Nephron (organoid): ENCODE measurements around the gene WBP1L.
A peak's percentile ranks its signal among the peaks of the same experiment; 100 is the strongest.
"Not testable (repeated sequence)": the region's sequence is repeated elsewhere in the genome, so short reads cannot be mapped to it uniquely, and the experiment has no call there.

ENCODE experiments used
- H3K27ac Mint-ChIP-seq, 3 experiments: 2 replicates each; pipeline ENCODE4 v1.8.0; 2020; ENCODE audit warnings: mixed read lengths in 3 of 3, mild to moderate bottlenecking in 2 of 3, moderate library complexity in 1 of 3
- H3K27me3 Mint-ChIP-seq: 2 replicates; pipeline ENCODE4 v1.8.0; 2021; ENCODE audit warnings: low read depth, mild to moderate bottlenecking, moderate library complexity, mixed read lengths
- H3K36me3 Mint-ChIP-seq: 2 replicates; pipeline ENCODE4 v1.8.0; 2020; ENCODE audit warnings: low read depth, mixed read lengths
- H3K4me1 Mint-ChIP-seq: 2 replicates; pipeline ENCODE4 v1.8.0; 2020; ENCODE audit warnings: mixed read lengths
- H3K4me3 Mint-ChIP-seq, 3 experiments: 2 replicates each; pipeline ENCODE4 v1.8.0; 2020; ENCODE audit warnings: mild to moderate bottlenecking in 3 of 3, mixed read lengths in 3 of 3, moderate library complexity in 2 of 3
- H3K9me3 Mint-ChIP-seq: 2 replicates; pipeline ENCODE4 v1.8.0; 2020; ENCODE audit warnings: mixed read lengths
- TF ChIP-seq, protein P1 (sequence below), 3 experiments: fragments of 200-600 bp; sonication (generic); IDR thresholded peaks; one replicate each; pipeline ENCODE4 v1.5.0; 2021; ENCODE audit warnings: antibody characterized with exemption in 3 of 3; ENCODE audit not compliant: unreplicated experiment in 3 of 3

Gene WBP1L

DNA sequence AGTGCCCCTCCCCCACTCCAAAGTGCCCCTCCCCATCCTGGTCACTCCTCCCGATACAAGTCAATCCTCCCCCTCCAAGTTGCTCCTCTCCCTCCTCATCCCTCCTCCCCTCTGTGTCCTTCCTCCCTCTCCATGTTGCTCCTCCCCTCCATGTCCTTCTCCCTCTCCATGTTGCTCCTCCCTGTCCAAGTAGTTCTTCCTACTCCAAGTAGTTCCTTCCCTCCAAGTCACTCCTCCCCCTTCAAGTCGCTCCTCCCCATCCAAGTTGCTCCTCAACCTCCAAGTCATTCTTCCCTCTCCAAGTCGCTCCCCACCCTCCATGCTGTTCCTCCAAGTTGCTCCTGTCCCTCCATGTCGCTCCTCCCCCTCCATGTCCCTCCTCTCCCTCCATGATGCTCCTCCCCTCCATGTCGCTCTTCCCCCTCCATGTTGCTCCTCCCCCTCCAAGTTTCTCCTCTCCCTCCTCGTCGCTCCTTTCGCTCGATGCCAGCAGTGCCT is 8.6 kb upstream of the WBP1L start:
- no peak overlapping the region for H3K4me3 Mint-ChIP-seq
- peaks cover 6% of the 10 kb centered on the region for H3K4me1 Mint-ChIP-seq

DNA sequence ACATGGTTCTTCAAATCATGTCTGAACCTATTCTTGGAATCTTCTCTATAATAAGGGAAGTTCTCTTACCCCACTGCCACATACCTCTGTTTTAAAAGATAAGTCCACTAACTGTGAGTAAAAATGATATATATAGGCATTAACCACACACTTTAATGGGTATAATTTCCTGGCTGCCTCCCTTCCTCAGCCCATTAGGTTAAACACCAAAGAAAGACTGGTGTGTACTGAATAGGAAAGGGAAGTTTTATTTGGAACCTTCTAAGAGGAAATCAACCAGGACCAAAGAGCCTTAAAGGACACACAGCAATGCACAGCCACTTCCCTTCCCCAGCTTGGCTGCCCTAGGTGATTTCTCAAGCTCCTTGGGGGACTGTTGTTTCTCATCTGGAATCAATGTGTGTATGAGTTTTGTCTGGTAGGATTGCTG is 5.0 kb upstream of the WBP1L start:
- Mint-ChIP-seq H3K36me3 (peaks cover 26% of the 10 kb centered on the region), H3K9me3 (no peaks in the 10 kb centered on the region), H3K27ac (peak overlapping the region; percentile 52 to 78 (median 55)), H3K4me3 (no peak overlapping the region), H3K27me3 (no peaks in the 10 kb centered on the region), H3K4me1 (peaks cover 18% of the 10 kb centered on the region)
- TF ChIP-seq, protein P1, sequence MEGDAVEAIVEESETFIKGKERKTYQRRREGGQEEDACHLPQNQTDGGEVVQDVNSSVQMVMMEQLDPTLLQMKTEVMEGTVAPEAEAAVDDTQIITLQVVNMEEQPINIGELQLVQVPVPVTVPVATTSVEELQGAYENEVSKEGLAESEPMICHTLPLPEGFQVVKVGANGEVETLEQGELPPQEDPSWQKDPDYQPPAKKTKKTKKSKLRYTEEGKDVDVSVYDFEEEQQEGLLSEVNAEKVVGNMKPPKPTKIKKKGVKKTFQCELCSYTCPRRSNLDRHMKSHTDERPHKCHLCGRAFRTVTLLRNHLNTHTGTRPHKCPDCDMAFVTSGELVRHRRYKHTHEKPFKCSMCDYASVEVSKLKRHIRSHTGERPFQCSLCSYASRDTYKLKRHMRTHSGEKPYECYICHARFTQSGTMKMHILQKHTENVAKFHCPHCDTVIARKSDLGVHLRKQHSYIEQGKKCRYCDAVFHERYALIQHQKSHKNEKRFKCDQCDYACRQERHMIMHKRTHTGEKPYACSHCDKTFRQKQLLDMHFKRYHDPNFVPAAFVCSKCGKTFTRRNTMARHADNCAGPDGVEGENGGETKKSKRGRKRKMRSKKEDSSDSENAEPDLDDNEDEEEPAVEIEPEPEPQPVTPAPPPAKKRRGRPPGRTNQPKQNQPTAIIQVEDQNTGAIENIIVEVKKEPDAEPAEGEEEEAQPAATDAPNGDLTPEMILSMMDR (IDR thresholded peaks at IDR 0.05; ENCODE audit: unreplicated experiment in 3 of 3), result no peak

More for the DNA sequence above, 8.6 kb upstream of the WBP1L start:
- Mint-ChIP-seq H3K36me3 (peaks cover 38% of the 10 kb centered on the region), H3K9me3 (no peaks in the 10 kb centered on the region), H3K27ac (peak overlapping the region in 1 of 3 experiments; percentile 33), H3K27me3 (no peaks in the 10 kb centered on the region)
- TF ChIP-seq, protein P1 (IDR thresholded peaks at IDR 0.05; ENCODE audit: unreplicated experiment in 3 of 3), result no peak

DNA sequence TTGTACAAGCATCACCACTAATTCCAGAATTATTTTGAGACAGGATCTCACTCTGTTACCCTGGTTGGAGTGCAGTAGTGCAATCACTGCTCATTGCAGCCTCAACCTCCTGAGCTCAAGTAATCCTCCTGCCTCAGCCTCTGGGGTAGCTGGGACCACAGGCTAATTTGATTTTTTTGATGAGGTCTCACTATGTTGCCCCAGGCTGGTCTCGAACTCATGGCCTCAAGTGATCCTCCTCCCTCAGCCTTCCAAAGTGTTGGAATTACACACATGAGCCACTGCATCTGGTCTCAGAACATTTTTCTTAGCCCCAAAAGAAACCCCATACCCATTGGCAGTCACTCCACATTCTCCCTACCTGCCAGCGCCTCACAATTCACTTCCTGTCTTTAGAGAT is 3.5 kb upstream of the WBP1L start:
- no peaks in the 10 kb centered on the region for H3K27me3 Mint-ChIP-seq

DNA sequence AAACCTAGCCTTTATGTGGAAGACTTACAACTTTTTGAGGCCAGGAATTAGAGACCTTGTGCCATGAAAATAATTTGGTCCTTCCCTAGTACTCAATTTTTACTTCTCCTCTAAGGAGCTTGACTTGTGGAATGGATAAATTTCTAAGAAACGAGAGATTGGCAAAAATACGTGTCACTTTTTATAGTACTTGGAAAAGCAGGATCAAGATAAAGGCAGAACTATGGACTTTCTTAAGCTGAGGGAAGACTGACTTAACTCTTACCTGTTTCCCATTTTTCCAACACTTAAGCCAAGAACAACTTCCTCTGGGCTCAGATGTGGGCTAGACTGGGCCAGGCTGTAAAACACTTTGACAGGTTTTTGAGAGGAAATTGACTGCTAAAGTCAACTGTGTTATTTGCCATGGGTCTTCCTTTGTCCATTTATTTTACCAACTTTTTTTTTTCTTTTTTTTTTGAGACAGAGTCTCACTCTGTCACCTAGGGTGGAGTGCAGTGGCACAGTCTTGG is 2.0 kb upstream of the WBP1L start:
- peaks cover 44% of the 10 kb centered on the region for H3K4me1 Mint-ChIP-seq
- H3K36me3 Mint-ChIP-seq, result peaks cover 7% of the 10 kb centered on the region
- H3K27ac Mint-ChIP-seq, result peak overlapping the region in 1 of 3 experiments; percentile 68
- TF ChIP-seq, protein P1 (IDR thresholded peaks at IDR 0.05; ENCODE audit: unreplicated experiment in 3 of 3), result no peak
- no peaks in the 10 kb centered on the region for H3K9me3 Mint-ChIP-seq
- H3K27me3 Mint-ChIP-seq, result no peaks in the 10 kb centered on the region
- H3K4me3 Mint-ChIP-seq, result no peak overlapping the region

More for the DNA sequence above, 3.5 kb upstream of the WBP1L start:
- H3K4me3 Mint-ChIP-seq, result no peak overlapping the region
- TF ChIP-seq, protein P1 (IDR thresholded peaks at IDR 0.05; ENCODE audit: unreplicated experiment in 3 of 3), result no peak
- H3K9me3 Mint-ChIP-seq, result no peaks in the 10 kb centered on the region
- peaks cover 14% of the 10 kb centered on the region for H3K36me3 Mint-ChIP-seq
- peak overlapping the region; percentile 68 to 83 (median 75) for H3K27ac Mint-ChIP-seq
- H3K4me1 Mint-ChIP-seq, result peaks cover 29% of the 10 kb centered on the region

DNA sequence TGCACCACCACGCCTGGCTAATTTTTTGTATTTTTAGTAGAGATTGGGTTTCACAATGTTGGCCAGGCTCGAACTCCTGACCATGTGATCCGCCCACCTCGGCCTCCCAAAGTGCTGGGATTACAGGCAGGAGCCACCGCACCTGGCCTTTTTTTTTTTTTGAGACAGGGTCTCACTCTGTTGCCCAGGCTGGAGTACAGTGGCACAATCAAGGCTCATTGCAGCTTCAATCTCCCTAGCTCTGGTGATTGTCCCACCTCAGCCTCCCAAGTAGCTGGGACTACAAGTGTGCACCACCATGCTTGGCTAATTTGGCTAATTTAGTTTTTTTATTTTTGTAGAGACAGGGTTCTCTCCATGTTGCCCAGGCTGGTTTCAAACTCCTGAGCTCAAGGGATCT is 1.4 kb upstream of the WBP1L start:
- H3K9me3 Mint-ChIP-seq, H3K36me3 Mint-ChIP-seq, H3K4me3 Mint-ChIP-seq, H3K27me3 Mint-ChIP-seq: not testable (repeated sequence)
- peak overlapping the region in 1 of 3 experiments; percentile 21 for H3K27ac Mint-ChIP-seq
- peaks cover 45% of the 10 kb centered on the region for H3K4me1 Mint-ChIP-seq

DNA sequence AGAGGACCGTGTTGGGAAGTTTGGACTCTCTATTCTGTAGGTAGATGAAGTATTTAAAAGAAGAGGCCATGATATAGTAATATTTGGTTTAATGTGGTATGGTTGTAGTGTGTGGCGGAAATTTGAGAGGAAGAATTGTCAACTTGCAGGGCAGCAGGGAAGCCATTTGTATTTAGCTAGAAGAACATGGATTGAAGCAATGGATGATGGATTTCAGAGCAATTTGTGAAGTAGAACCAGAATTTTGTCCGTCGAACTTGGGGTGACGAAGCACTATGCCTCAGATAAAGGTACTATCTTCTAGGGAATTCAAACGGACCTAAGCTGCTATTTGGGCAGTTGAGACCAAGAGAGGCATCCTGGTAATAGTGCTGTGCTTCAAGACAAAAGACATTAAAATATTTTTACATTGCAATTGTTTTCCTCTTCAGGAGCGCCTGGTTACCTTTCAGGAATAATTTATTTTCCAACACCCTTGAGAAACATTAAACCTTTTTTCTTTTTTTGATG is 615 bp upstream of the WBP1L start:
- Mint-ChIP-seq H3K36me3 (peaks cover 1% of the 10 kb centered on the region), H3K4me1 (peaks cover 47% of the 10 kb centered on the region), H3K4me3 (peak overlapping the region; percentile 86 to 89 (median 87)), H3K9me3 (no peaks in the 10 kb centered on the region), H3K27me3 (no peaks in the 10 kb centered on the region), H3K27ac (peak overlapping the region; percentile 21 to 72 (median 68))
- TF ChIP-seq, protein P1 (IDR thresholded peaks at IDR 0.05; ENCODE audit: unreplicated experiment in 3 of 3), result no peak
